GM21390 (cell line): Measurements from ENCODE around the gene WNT9A.
"Not testable (repeated sequence)": the region's sequence is repeated elsewhere in the genome, so short reads cannot be mapped to it uniquely, and the experiment has no call there.

Experiments
- ATAC-seq: cut with Tn5 transposase; IDR thresholded peaks from one replicate; pipeline ENCODE4 v1.9.1; 2021; ENCODE audit not compliant: unreplicated experiment

The WNT9A gene

GRCh38 chr1:227912866-227913265 lies 34.9 kb downstream of the WNT9A start:
- no peak for ATAC-seq

GRCh38 chr1:227911376-227911775 lies 36.4 kb downstream of the WNT9A start:
- ATAC-seq, result no peak

- ATAC-seq, result no peak
Observed at GRCh38 chr1:227910511-227911153, 37.1 kb downstream of the WNT9A start.

GRCh38 chr1:227909923-227910328 lies 37.8 kb downstream of the WNT9A start:
- ATAC-seq, result not testable (repeated sequence)

GRCh38 chr1:227909188-227909587 lies 38.5 kb downstream of the WNT9A start:
- ATAC-seq, result no peak

- ATAC-seq, result no peak
Observed at GRCh38 chr1:227908359-227908758, 39.4 kb downstream of the WNT9A start.

- no peak for ATAC-seq
Observed at GRCh38 chr1:227907439-227908015, 40.2 kb downstream of the WNT9A start.

GRCh38 chr1:227906550-227907071 lies 41.1 kb downstream of the WNT9A start:
- no peak for ATAC-seq

GRCh38 chr1:227905573-227906487 lies 41.9 kb downstream of the WNT9A start:
- ATAC-seq, result no peak

GRCh38 chr1:227904541-227905335 lies 43.0 kb downstream of the WNT9A start:
- no peak for ATAC-seq

- no peak for ATAC-seq
Observed at GRCh38 chr1:227903614-227904501, 43.9 kb downstream of the WNT9A start.

- no peak for ATAC-seq
Observed at GRCh38 chr1:227903061-227903521, 44.6 kb downstream of the WNT9A start.

GRCh38 chr1:227902641-227902990 lies 45.1 kb downstream of the WNT9A start:
- ATAC-seq, result no peak

GRCh38 chr1:227901906-227902640 lies 45.7 kb downstream of the WNT9A start:
- ATAC-seq, result no peak

GRCh38 chr1:227901239-227901905 lies 46.4 kb downstream of the WNT9A start:
- ATAC-seq, result no peak

- no peak for ATAC-seq
Observed at GRCh38 chr1:227900571-227901051, 47.1 kb downstream of the WNT9A start.

- no peak for ATAC-seq
Observed at GRCh38 chr1:227899820-227900449, 47.8 kb downstream of the WNT9A start.
